ENCODE data around the gene SMCHD1.

DNA sequence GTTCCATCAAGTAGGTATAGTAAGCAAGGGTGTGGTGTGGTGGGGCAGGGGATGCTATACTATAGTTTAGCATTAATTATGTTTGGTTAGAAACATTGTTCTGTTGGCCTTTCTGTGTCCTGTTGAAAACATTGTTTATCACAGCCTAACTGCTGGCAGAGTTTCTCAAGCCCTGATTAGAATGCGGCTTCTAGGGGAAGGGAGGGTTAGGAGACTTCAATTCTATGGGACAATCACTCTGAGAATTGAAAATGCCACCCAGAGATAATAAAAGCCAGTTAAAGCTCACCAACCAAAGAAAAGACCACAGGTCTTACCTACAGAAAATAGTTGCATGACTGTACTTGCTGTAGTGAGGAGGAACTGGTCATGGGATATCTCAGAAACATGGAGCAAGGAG is 19.9 kb upstream of the SMCHD1 start:
- TF ChIP-seq, protein P1, sequence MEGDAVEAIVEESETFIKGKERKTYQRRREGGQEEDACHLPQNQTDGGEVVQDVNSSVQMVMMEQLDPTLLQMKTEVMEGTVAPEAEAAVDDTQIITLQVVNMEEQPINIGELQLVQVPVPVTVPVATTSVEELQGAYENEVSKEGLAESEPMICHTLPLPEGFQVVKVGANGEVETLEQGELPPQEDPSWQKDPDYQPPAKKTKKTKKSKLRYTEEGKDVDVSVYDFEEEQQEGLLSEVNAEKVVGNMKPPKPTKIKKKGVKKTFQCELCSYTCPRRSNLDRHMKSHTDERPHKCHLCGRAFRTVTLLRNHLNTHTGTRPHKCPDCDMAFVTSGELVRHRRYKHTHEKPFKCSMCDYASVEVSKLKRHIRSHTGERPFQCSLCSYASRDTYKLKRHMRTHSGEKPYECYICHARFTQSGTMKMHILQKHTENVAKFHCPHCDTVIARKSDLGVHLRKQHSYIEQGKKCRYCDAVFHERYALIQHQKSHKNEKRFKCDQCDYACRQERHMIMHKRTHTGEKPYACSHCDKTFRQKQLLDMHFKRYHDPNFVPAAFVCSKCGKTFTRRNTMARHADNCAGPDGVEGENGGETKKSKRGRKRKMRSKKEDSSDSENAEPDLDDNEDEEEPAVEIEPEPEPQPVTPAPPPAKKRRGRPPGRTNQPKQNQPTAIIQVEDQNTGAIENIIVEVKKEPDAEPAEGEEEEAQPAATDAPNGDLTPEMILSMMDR (IDR thresholded peaks at IDR 0.05) = no peak
- TF ChIP-seq POLR2A (IDR thresholded peaks at IDR 0.05) = no peak
- no peak for TF ChIP-seq EP300 (IDR thresholded peaks at IDR 0.05)

All from tibial nerve (tissue), 4 donors.